Activated naive CD8-positive, alpha-beta T cell treated with anti-CD3 and anti-CD28 coated beads for 36 hours (primary cell): Measurements from ENCODE around the gene SKOR1. TPM values are rescaled to one million over a fixed set of nuclear protein-coding genes. Genes with fewer than 3 reads are reported as not detected.

Source experiments
- DNase-seq: peaks from one replicate; pipeline ENCODE4 v3.0.0; 2021
- H3K27ac Mint-ChIP-seq: one replicate; pipeline ENCODE4 v1.8.0; 2022; ENCODE audit warnings: mild to moderate bottlenecking, moderate library complexity, mixed read lengths
- H3K27me3 Mint-ChIP-seq: one replicate; pipeline ENCODE4 v1.8.0; 2022; ENCODE audit warnings: mild to moderate bottlenecking, mixed read lengths
- H3K36me3 Mint-ChIP-seq: one replicate; pipeline ENCODE4 v1.8.0; 2021; ENCODE audit warnings: mild to moderate bottlenecking, mixed read lengths
- H3K4me1 Mint-ChIP-seq: one replicate; pipeline ENCODE4 v1.8.0; 2021; ENCODE audit warnings: mixed read lengths
- H3K4me3 Mint-ChIP-seq: one replicate; pipeline ENCODE4 v1.8.0; 2022; ENCODE audit warnings: mild to moderate bottlenecking, moderate library complexity, mixed read lengths
- H3K9me3 Mint-ChIP-seq: one replicate; pipeline ENCODE4 v1.8.0; 2022; ENCODE audit warnings: mixed read lengths
- total RNA-seq, 2 experiments: library from RNA; stranded (reverse); gene quantifications; one replicate each; pipeline ENCODE4 v1.2.3, GENCODE V29; 2021

SKOR1 gene
- under 1 TPM; 0.16 to 0.30 TPM for total RNA-seq

- no peaks in the 10 kb centered on the region for H3K9me3 Mint-ChIP-seq
- peaks cover 80% of the 10 kb centered on the region for H3K27me3 Mint-ChIP-seq
- H3K36me3 Mint-ChIP-seq, result peaks cover 2% of the 10 kb centered on the region
- peaks cover 48% of the 10 kb centered on the region for H3K4me1 Mint-ChIP-seq
- no peak for DNase-seq
- peak within 1 kb of the TSS; percentile 29 for H3K27ac Mint-ChIP-seq
- peak within 1 kb of the TSS; percentile 43 for H3K4me3 Mint-ChIP-seq
These were observed at the start of gene SKOR1 for GRCh38 chr15:67824976-67825880. TSS of gene SKOR1 (plus strand) at chr15:67825509. CDS start at chr15:67825603, 94 bp downstream.

- Mint-ChIP-seq H3K27ac (no peak overlapping the region), H3K4me3 (no peak overlapping the region), H3K27me3 (no peaks in the 10 kb centered on the region), H3K9me3 (no peaks in the 10 kb centered on the region), H3K4me1 (no peaks in the 10 kb centered on the region), H3K36me3 (peaks cover 4% of the 10 kb centered on the region)
- DNase-seq, result no peak
These were observed 49.3 kb upstream of the SKOR1 start for GRCh38 chr15:67775998-67776397.

DNA sequence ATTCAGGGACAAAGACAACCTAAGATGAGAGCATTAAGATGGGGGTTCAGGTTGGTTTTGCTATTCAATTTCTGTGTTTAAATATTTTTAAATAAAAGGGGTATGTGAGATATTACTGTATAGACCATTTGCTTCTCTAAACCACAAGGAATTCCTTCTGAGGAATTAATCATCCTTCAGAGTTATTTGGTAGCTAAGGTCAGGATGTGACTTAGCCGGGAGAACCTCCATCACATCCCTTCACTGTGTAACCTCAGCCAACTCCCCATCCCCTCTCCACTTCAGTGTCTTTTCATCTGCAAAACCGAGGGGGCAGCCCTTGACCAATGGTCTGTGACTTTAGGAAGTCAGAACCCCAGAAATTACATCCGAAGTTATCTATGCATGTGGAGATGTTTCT, 48.7 kb upstream of the SKOR1 start:
- H3K9me3 Mint-ChIP-seq, result no peaks in the 10 kb centered on the region
- H3K36me3 Mint-ChIP-seq, result peaks cover 4% of the 10 kb centered on the region
- no peak overlapping the region for H3K4me3 Mint-ChIP-seq
- H3K27me3 Mint-ChIP-seq, result no peaks in the 10 kb centered on the region
- DNase-seq, result no peak
- H3K4me1 Mint-ChIP-seq, result no peaks in the 10 kb centered on the region
- H3K27ac Mint-ChIP-seq, result no peak overlapping the region

- Mint-ChIP-seq H3K27ac (no peak overlapping the region), H3K4me1 (no peaks in the 10 kb centered on the region), H3K36me3 (peaks cover 4% of the 10 kb centered on the region), H3K27me3 (no peaks in the 10 kb centered on the region), H3K4me3 (no peak overlapping the region), H3K9me3 (no peaks in the 10 kb centered on the region)
- no peak for DNase-seq
These were observed 48.2 kb upstream of the SKOR1 start for GRCh38 chr15:67777071-67777470.

- no peak for DNase-seq
- no peaks in the 10 kb centered on the region for H3K27me3 Mint-ChIP-seq
- H3K4me1 Mint-ChIP-seq, result peaks cover 1% of the 10 kb centered on the region
- H3K9me3 Mint-ChIP-seq, result no peaks in the 10 kb centered on the region
- H3K36me3 Mint-ChIP-seq, result peaks cover 4% of the 10 kb centered on the region
- no peak overlapping the region for H3K27ac Mint-ChIP-seq
- H3K4me3 Mint-ChIP-seq, result no peak overlapping the region
These were observed 47.5 kb upstream of the SKOR1 start for GRCh38 chr15:67777773-67778172.

DNA sequence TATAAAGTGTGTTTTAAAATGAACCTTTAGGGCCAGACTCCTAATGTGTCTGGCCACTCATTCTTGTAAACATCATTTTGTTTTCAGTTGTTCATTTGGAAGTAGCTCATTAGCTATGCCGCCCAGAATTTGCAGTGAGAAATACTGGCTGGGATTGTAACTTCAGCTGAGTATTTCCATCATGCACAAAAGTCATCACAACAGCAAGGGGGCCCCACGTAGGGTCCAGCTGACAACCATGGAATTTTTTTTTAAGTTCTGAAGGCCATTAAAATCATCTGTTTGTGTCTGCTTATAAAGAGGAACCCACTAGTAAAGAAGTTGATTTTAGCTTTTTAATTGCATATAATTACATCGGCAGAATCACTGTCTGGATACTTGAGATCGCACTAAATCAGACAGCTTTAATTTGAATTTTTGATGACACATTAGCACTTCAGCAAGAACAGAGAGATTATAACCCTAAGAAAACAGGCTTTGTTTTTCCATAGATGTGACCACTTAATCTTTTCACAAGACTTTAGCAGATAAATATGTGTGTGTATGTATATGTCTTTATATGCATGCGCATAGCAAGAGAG, 46.3 kb upstream of the SKOR1 start:
- no peak overlapping the region for H3K4me3 Mint-ChIP-seq
- no peaks in the 10 kb centered on the region for H3K9me3 Mint-ChIP-seq
- H3K27ac Mint-ChIP-seq, result no peak overlapping the region
- no peak for DNase-seq
- H3K4me1 Mint-ChIP-seq, result peaks cover 11% of the 10 kb centered on the region
- H3K36me3 Mint-ChIP-seq, result peaks cover 4% of the 10 kb centered on the region
- H3K27me3 Mint-ChIP-seq, result no peaks in the 10 kb centered on the region

DNA sequence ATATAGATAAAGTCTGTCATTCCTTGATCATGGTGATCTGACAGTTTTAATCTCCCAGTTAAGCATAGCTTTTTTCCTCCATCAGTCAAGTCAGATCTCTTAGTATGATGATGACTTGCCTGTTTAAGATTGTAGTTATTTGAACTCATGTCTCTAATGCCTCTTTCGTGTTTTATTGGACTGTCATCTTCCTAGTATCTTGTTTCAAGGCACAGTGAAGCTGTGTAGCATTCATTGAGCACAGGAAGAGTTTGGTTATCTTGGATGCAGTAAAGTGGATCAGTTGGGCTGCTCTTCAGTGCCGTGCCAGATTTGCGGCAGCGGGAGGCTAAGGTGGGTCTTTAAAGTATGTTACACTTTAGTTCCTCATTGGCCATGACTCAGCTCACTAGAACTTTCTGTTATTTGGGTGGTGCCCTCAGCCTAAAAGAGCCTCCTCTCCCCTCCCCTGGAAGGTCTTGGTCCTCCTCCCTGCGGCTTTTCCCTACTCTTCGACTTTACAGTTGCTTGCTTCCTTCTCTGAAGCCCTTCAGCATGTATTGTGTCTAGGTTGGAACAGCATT, 45.7 kb upstream of the SKOR1 start:
- peaks cover 2% of the 10 kb centered on the region for H3K36me3 Mint-ChIP-seq
- no peak for DNase-seq
- H3K9me3 Mint-ChIP-seq, result no peaks in the 10 kb centered on the region
- peaks cover 17% of the 10 kb centered on the region for H3K4me1 Mint-ChIP-seq
- H3K27me3 Mint-ChIP-seq, result no peaks in the 10 kb centered on the region
- H3K4me3 Mint-ChIP-seq, result no peak overlapping the region
- no peak overlapping the region for H3K27ac Mint-ChIP-seq

DNA sequence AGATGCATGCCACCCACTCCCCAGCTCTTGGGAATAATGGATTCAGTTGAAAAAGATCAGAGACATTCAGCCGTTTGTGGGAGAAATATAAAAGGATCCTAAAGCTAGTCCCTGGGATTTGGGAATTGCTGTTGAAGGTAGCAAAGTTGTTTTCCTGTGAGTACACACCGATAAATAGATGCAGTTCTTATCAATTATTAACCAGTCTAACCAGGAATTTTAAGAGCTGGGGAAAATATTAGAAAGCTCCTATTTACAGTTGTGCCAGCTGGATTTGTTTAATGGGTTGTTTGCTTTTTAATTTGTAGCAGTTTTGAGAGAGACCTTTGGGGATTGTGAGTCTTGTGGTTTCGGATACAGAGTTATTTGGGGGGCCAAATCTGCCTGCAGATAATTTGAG, 44.2 kb upstream of the SKOR1 start:
- Mint-ChIP-seq H3K27ac (no peak overlapping the region), H3K4me1 (peaks cover 22% of the 10 kb centered on the region)

GRCh38 chr15:67781907-67782690, 43.2 kb upstream of the SKOR1 start:
- Mint-ChIP-seq H3K27me3 (no peaks in the 10 kb centered on the region), H3K36me3 (peaks cover 5% of the 10 kb centered on the region), H3K4me3 (no peak overlapping the region), H3K9me3 (no peaks in the 10 kb centered on the region), H3K4me1 (peaks cover 22% of the 10 kb centered on the region), H3K27ac (no peak overlapping the region)
- no peak for DNase-seq

More for the DNA sequence above, 44.2 kb upstream of the SKOR1 start:
- DNase-seq, result no peak
- Mint-ChIP-seq H3K27me3 (no peaks in the 10 kb centered on the region), H3K9me3 (no peaks in the 10 kb centered on the region), H3K4me3 (no peak overlapping the region), H3K36me3 (peaks cover 5% of the 10 kb centered on the region)

DNA sequence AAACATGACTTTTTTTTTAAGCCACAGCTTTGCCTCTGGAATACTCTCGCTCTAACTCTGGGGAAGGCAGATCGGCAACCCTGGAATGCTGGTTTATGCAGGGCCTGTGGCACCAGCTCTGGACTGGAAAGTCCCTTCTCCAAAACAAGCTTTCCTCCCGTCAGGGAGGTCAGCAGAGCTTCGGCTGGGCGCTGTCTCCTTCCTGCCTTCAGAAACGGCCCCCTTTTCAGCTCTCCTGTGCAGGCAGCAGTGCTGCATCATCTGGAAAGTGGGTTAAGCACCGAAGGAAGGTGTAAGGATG, 42.7 kb upstream of the SKOR1 start:
- Mint-ChIP-seq H3K9me3 (no peaks in the 10 kb centered on the region), H3K36me3 (peaks cover 5% of the 10 kb centered on the region), H3K27me3 (no peaks in the 10 kb centered on the region), H3K4me1 (peaks cover 22% of the 10 kb centered on the region), H3K4me3 (no peak overlapping the region), H3K27ac (no peak overlapping the region)
- no peak for DNase-seq

- peak; percentile 34 for DNase-seq
- no peak overlapping the region for H3K27ac Mint-ChIP-seq
- H3K4me3 Mint-ChIP-seq, result no peak overlapping the region
- no peaks in the 10 kb centered on the region for H3K9me3 Mint-ChIP-seq
- peaks cover 3% of the 10 kb centered on the region for H3K36me3 Mint-ChIP-seq
- no peaks in the 10 kb centered on the region for H3K27me3 Mint-ChIP-seq
- H3K4me1 Mint-ChIP-seq, result peaks cover 22% of the 10 kb centered on the region
These were observed 42.0 kb upstream of the SKOR1 start for GRCh38 chr15:67783303-67783702.

DNA sequence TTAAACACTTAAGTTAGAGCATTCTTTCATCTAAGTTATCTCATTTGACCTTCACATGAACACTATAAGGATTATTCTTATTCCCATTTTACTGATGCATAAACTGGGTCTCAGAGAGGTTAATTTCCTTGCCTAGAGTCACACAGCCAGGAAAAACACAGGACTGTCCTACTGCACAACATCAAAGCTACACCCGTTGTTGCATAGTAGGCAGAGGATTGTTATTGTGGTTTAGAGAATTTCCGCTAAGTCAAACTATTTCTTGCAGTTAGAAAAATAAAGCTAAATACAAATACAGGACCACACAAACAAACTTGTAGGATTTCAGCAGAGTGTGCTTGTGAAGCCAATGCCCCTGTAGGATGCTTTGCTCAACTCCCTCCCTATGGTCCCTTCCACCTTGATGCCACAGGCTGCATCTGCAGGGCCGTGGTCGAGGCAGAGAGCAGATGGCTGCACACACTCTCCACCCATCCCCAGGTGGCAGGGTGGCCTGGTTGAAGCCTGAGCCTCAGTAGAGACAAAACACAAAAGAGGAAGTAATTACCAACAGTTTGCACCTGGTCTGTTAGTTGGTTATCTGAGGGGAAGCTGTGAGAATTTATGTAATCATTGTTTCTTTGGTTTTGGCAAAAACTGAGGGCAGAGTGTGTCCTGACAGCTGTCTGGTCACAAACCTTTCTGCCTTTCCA, 41.1 kb upstream of the SKOR1 start:
- no peaks in the 10 kb centered on the region for H3K9me3 Mint-ChIP-seq
- DNase-seq, result no peak
- no peak overlapping the region for H3K27ac Mint-ChIP-seq
- no peaks in the 10 kb centered on the region for H3K27me3 Mint-ChIP-seq
- H3K36me3 Mint-ChIP-seq, result peaks cover 5% of the 10 kb centered on the region
- peaks cover 22% of the 10 kb centered on the region for H3K4me1 Mint-ChIP-seq
- H3K4me3 Mint-ChIP-seq, result no peak overlapping the region

DNA sequence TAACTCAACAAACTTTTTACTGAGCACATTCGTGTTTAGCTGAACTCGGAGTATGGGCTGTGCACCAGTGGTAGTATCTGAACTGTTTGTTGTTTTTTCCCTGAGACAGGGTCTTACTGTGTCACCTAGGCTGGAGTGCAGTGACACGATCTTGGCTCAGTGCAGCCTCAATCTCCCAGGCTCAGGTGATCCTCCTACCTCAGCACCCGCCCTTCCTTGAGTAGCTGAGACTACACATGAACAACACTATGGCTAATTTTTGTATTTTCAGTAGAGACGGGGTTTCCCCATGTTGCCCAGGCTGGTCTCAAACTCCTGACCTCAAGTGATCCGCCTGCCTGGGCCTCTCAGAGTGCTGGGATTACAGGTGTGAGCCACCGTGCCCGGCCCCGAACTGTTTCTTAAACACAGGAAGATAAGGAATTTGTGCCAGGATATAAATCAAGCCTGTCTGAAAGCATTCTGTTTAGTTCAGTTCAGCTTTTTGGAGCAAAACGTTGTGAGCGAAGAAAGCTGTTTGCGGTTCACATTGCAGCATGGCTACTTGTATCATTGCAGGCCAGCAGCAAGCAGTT, 40.4 kb upstream of the SKOR1 start:
- Mint-ChIP-seq H3K27ac (no peak overlapping the region), H3K4me1 (peaks cover 22% of the 10 kb centered on the region), H3K9me3 (no peaks in the 10 kb centered on the region), H3K27me3 (no peaks in the 10 kb centered on the region), H3K4me3 (no peak overlapping the region), H3K36me3 (peaks cover 5% of the 10 kb centered on the region)
- DNase-seq, result no peak

DNA sequence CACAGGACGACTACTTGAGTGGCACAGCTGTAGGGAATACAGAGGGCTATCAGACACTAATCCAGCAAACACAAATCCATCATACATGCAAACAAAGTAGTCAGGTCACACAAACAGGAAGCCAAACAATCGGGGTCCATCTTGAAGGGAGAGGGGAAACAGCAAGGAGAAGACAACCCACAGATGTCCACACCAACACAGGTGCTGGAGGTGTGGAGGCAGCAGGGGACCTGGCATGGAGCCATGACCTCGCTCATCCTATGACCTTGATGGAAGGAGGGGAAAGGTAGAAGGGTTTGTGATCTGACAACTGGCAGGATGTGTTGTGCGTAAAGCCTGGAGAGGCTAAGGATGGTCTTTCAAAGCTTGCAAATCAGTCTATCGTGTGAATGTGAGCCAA, 39.9 kb upstream of the SKOR1 start:
- peaks cover 5% of the 10 kb centered on the region for H3K36me3 Mint-ChIP-seq
- H3K27ac Mint-ChIP-seq, result no peak overlapping the region
- H3K27me3 Mint-ChIP-seq, result no peaks in the 10 kb centered on the region
- no peak overlapping the region for H3K4me3 Mint-ChIP-seq
- DNase-seq, result no peak
- peaks cover 22% of the 10 kb centered on the region for H3K4me1 Mint-ChIP-seq
- no peaks in the 10 kb centered on the region for H3K9me3 Mint-ChIP-seq
